Calu3 (cell line): Measurements from ENCODE around the gene ACSF2. TPM values are rescaled to one million over a fixed set of nuclear protein-coding genes. Genes with fewer than 3 reads are reported as not detected.

Experiments used
- BruUV-seq: library from RNA; stranded (reverse); fragments of 400-500 nt; replicated peaks from 2 replicates; lab custom pipeline; 2021; lab: Mats Ljungman, UMichigan
- CTCF ChIA-PET: fragments of 300-600 bp; sonication (Branson Sonifier 250); formaldehyde crosslinking; loops from one replicate; lab custom pipeline; 2022; ENCODE audit warnings: antibody characterized with exemption; lab: Charles Lee
- DNase-seq: peaks from one replicate; pipeline ENCODE4 v3.0.0; 2022
- H3K27ac Mint-ChIP-seq: one replicate; pipeline ENCODE4 v1.8.0; 2022; ENCODE audit warnings: mixed read lengths; ENCODE audit not compliant: unreplicated experiment
- H3K27me3 Mint-ChIP-seq: one replicate; pipeline ENCODE4 v1.8.0; 2022; ENCODE audit warnings: mixed read lengths; ENCODE audit not compliant: unreplicated experiment
- H3K36me3 Mint-ChIP-seq: one replicate; pipeline ENCODE4 v1.8.0; 2022; ENCODE audit warnings: mild to moderate bottlenecking, moderate library complexity, mixed read lengths; ENCODE audit not compliant: insufficient read depth, unreplicated experiment
- H3K4me1 Mint-ChIP-seq: one replicate; pipeline ENCODE4 v1.8.0; 2022; ENCODE audit warnings: mild to moderate bottlenecking, low read depth, mixed read lengths; ENCODE audit not compliant: unreplicated experiment
- H3K4me3 Mint-ChIP-seq: one replicate; pipeline ENCODE4 v1.8.0; 2022; ENCODE audit warnings: mild to moderate bottlenecking, low read depth, moderate library complexity, mixed read lengths; ENCODE audit not compliant: unreplicated experiment
- H3K9me3 Mint-ChIP-seq: one replicate; pipeline ENCODE4 v1.8.0; 2022; ENCODE audit warnings: low read depth, mixed read lengths; ENCODE audit not compliant: unreplicated experiment
- CTCF ChIP-seq: fragments of 200-600 bp; IDR thresholded peaks from one replicate; pipeline ENCODE4 v1.8.0; 2022; ENCODE audit warnings: antibody characterized with exemption; ENCODE audit not compliant: unreplicated experiment
- intact Hi-C: fragments of 100-400 bp; cut with micrococcal nuclease; formaldehyde crosslinking; loops from one replicate; pipeline ENCODE4 v1.10.0; 2022; ENCODE audit not compliant: unreplicated experiment
- total RNA-seq: library from RNA; stranded (reverse); gene quantifications from 2 replicates; pipeline ENCODE4 v1.2.3, GENCODE V29; 2022

Gene ACSF2
- total RNA-seq, 1 experiment from 2014 or later: 148 TPM

GRCh38 chr17:50448643-50449042 lies 22.6 kb downstream of the ACSF2 start:
- Mint-ChIP-seq H3K4me1 (peaks cover 30% of the 10 kb centered on the region), H3K27ac (no peak overlapping the region), H3K9me3 (no peaks in the 10 kb centered on the region), H3K27me3 (no peaks in the 10 kb centered on the region), H3K36me3 (peaks cover 24% of the 10 kb centered on the region), H3K4me3 (no peak overlapping the region)
- no peak for TF ChIP-seq CTCF
- CTCF ChIA-PET: interaction anchor here (0.7 to 1.2 kb wide), 2 partner anchors 26 to 67 kb away, joined by 4 to 6 read pairs; no protein-coding TSS in a partner anchor
- DNase-seq: no peak
- no TSS peak for BruUV-seq
- intact Hi-C loops: no loop called here

GRCh38 chr17:50451943-50452629 lies 26.1 kb downstream of the ACSF2 start:
- H3K9me3 Mint-ChIP-seq: no peaks in the 10 kb centered on the region
- H3K36me3 Mint-ChIP-seq: peaks cover 33% of the 10 kb centered on the region
- intact Hi-C loops: no loop called here
- BruUV-seq: no TSS peak
- H3K27ac Mint-ChIP-seq: no peak overlapping the region
- no peak for DNase-seq
- CTCF ChIA-PET: interaction anchor here (0.6 to 1.3 kb wide), 4 partner anchors 9 to 173 kb away, joined by 3 to 5 read pairs (median 4); no protein-coding TSS in a partner anchor
- no peak for TF ChIP-seq CTCF
- H3K27me3 Mint-ChIP-seq: no peaks in the 10 kb centered on the region
- no peak overlapping the region for H3K4me3 Mint-ChIP-seq
- peaks cover 18% of the 10 kb centered on the region for H3K4me1 Mint-ChIP-seq

GRCh38 chr17:50452630-50453300 lies 26.7 kb downstream of the ACSF2 start:
- CTCF ChIA-PET: interaction anchor here (0.6 to 1.3 kb wide), 4 partner anchors 9 to 103 kb away, joined by 3 to 5 read pairs (median 4); no protein-coding TSS in a partner anchor
- DNase-seq: no peak
- no peak for TF ChIP-seq CTCF
- BruUV-seq: no TSS peak
- no peaks in the 10 kb centered on the region for H3K9me3 Mint-ChIP-seq
- intact Hi-C loops: no loop called here
- H3K27ac Mint-ChIP-seq: no peak overlapping the region
- no peak overlapping the region for H3K4me3 Mint-ChIP-seq
- peaks cover 33% of the 10 kb centered on the region for H3K36me3 Mint-ChIP-seq
- peaks cover 18% of the 10 kb centered on the region for H3K4me1 Mint-ChIP-seq
- H3K27me3 Mint-ChIP-seq: no peaks in the 10 kb centered on the region

- TF ChIP-seq CTCF: no peak
- CTCF ChIA-PET: interaction anchor here (0.7 kb wide), 2 partner anchors 27 to 137 kb away, joined by 5 to 6 read pairs; no protein-coding TSS in a partner anchor
- Mint-ChIP-seq H3K4me3 (no peak overlapping the region), H3K36me3 (peaks cover 25% of the 10 kb centered on the region), H3K27ac (no peak overlapping the region), H3K27me3 (no peaks in the 10 kb centered on the region), H3K9me3 (no peaks in the 10 kb centered on the region), H3K4me1 (peaks cover 29% of the 10 kb centered on the region)
- intact Hi-C loops: no loop called here
- no TSS peak for BruUV-seq
- no peak for DNase-seq
These were observed 27.9 kb downstream of the ACSF2 start for GRCh38 chr17:50453901-50454300.
